Measurements from ENCODE around the gene MAP3K13.
"Not testable (repeated sequence)": the region's sequence is repeated elsewhere in the genome, so short reads cannot be mapped to it uniquely, and the experiment has no call there.

Gene MAP3K13

DNA sequence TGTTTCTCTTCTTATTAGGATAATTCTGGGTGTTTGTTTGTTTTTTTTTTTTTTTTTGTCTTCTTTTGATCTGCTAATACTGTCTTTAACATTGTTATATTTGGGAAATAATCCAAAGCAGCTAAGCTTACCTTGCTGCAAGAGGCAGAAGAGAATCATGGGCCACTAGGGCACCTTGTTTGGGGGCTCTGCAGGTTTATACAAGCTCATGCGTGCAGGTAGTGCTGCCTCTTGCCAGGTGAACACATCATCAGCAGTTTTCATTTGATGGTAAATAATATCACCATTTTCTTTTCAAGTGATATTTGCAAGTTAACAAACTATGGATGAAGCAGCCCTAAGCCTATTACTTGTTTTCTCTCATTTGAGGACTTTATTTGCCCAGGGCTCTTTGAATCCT is 37.9 kb downstream of the MAP3K13 start:
- DNase-seq = no peak

DNA sequence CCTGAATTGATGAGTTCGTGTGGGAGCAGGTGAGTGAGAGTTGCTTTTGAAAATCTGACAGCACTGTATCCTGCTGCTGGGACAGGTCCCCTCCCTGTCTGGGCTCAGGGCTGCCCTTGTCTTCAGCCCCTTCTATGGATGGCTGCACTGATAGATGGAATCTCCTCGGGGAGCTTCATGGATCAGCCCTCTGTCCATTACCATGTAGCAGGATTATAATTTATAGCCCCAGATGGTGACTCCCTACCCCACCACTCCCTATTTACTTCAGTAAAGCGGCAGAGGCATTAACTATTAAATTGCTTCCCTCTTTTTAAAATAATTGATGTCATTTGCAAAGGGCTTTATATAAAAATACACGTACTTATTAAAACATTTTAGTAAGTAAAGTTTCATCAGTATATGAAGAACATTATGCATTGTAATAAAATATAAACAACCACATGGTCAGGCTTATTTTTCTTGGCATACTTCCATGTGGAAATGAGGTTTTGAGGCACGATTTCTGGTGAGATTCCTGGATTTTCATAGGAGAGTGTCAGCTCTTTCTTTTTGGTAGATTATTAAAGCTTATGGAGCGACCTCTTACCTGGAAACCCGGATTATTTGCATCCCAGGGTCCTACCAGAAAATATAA is 38.5 kb downstream of the MAP3K13 start:
- no peak for DNase-seq

DNA sequence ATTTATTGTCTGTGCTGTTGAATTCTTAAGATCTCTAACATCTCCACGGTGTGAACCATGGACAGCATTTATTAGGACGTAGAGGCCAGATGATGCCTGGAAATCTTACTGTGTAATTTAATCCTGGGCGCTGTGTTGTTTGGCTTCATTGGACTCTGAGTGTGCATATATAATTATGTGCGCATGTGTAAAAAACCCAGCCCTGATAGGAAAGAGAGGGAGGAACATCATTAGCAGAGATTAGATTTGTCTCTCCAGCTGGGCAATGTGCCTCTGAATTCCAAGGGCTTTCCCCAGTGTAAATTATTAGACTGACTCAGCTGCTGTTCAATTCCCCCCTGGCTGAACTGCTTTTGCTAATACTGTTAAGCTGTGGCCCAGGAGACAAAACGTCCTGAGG is 39.6 kb downstream of the MAP3K13 start:
- DNase-seq = no peak

DNA sequence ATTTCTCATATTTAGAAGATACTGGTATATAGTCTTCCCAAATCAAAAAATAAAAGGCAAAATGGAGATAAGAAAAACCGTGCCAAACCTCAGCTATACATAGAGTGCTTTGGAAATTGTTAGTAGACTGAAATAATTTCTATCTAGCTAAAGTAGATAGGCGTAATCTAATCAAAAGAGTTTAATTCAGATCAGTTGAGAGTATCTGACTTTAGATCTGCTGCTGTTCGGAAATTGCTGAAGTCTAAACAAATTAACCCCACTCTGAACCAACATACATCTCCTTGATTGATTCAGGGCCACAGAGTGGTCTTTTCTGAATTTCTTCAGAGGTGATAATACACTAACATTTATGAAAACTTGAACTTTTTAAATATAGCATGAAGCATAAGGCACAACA is 40.1 kb downstream of the MAP3K13 start:
- no peak for DNase-seq

DNA sequence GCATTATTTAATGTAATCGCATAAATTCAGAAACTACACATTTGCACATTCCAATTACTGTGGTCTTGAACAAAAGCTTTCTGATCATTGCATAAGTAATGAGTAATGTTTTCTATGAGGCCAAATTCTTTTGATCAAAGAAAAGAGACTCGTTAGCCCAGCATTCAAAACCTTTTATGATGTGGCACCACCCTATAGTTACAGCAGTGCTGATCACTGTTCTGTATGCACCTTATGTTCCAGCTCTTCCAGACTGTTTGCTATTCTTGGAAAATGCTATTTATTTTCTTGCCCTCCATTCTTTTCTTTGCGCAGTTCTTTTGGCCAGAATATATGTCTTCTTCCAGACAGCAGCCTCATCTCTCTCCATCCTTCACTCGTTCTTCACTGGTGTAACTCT is 42.3 kb downstream of the MAP3K13 start:
- DNase-seq = no peak

DNA sequence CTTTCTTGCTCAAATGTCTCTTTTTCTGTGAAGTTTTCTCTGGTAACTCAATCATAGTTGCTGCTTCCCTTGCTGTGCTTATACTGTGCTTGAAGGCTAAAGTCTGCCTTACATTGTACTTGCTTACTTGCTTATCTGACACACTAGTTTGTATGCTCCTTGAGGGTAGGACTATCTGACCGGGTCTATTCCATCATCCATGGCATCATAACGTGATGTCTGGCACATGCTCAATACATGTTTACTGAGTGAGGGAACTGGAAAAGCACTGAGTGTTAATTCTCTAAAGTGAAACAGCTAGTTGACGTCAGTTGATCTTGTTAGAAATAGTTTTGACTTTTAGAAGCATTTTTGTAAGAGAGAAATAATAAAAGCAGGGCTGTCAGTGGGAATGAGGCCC is 42.7 kb downstream of the MAP3K13 start:
- DNase-seq = no peak

DNA sequence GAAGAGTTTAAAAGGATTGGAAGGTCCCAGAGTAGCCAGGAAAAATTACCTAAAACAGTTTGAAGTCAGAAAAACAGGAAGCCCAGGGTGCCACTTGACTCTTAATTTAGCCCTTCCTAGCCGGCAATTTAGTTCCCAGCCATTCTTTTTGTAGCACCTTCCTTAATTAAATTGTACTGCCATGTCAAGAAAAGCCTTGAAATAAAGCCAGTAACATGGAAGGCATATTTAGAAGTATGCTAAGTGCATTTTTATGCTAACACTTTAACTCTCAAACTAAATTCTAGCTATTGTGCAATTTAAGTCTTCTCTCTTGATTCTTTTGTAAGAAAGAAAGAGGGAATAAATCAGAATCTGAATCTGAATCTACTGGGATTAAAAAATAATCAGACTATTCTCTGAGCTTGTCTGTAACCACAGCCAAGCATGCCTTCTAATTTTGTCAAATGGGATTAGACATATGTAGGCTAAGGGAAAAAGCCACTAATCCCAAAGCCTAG is 43.2 kb downstream of the MAP3K13 start:
- no peak for DNase-seq

DNA sequence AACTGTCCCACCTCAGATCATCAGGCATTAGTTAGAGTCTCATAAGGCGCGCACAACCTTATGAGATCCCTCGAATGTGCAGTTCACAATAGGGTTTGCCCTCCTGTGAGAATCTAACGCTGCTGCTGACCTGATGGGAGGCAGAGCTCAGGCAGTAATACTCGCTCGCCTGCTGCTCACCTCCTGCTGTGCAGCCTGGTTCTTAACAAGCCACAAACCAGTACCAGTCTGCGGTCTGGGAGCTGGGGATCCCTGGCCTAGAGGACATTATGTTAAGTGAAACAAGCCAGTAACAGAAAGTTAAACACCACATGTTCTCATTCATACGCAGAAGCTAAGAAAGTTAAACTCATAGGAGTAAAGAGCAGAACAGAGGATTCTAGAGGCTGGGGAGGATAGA is 47.0 kb downstream of the MAP3K13 start:
- DNase-seq = no peak

DNA sequence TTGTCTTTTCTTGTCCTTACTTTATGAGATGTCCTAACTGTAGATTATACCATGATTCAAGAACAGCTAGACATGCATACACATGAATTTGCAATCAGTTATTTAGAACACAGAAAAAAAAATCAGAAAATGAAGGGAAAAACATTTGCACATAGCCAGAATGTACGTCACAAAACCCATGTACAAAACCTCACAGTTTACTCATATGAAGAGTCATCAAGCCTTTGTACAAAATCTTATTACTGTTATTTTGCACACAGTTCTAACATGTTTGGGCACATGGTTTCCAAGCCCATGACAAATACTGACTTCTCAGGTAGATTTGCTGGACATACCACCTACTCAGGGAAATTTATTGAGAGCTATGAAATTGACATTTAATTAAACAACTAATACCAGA is 48.2 kb downstream of the MAP3K13 start:
- no peak for DNase-seq

DNA sequence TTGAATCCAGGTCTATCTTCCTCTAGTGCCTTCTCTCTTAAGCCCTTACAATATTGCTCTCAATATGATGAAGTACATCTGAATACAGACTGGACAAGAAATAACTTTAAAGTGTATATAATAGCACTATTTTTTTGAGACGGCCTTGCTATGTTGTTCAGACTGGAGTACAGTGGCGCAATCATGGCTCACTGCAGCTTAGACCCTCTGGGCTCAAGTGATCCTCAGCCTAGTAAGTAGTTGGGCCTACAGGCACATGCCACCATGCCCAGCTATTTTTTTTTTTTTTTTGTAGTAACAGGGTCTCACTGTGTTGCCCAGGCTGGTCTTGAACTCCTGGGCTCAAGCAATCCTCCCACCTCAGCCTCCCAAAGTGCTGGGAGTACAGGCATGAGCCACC is 53.6 kb downstream of the MAP3K13 start:
- DNase-seq = no peak

DNA sequence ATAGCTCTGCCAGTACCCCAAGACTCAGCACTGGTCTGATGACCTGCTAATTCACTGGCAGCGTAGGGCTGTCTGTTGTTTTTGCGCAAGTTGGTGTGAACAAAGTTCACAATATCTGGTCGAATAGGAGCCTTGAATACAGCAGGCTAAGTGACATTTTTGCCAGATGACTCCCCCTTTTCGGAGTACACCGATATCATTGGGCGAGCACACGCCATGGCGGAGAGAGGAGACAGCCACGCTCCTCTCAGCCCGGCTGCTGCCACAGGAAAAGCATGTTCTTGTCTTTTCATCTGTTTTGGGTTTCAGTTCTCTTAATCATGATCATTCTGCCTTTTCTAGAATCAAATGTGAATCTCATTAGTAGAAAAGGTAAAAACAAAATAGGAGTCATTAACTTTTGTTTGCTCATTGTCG is 55.6 kb downstream of the MAP3K13 start:
- DNase-seq = not testable (repeated sequence)

DNA sequence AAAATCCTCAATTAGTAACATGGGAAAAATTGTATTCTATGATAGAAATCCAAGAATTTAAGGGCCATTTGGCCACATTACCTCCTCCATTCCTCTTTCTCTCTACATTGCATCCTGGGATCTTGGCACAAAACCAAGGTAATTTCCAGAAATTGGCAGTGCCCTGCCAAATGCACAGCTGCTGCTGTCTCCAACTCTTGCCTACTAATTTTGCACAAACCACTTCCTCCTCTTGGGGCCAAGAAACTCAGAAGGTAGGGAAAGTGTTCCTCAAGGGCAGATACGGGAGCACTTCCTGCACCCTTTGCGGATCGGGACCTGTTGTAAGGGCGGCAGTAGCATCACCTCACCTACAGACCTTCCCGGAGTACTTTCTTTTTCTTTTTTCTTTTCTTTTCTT is 57.8 kb downstream of the MAP3K13 start:
- DNase-seq = no peak

DNA sequence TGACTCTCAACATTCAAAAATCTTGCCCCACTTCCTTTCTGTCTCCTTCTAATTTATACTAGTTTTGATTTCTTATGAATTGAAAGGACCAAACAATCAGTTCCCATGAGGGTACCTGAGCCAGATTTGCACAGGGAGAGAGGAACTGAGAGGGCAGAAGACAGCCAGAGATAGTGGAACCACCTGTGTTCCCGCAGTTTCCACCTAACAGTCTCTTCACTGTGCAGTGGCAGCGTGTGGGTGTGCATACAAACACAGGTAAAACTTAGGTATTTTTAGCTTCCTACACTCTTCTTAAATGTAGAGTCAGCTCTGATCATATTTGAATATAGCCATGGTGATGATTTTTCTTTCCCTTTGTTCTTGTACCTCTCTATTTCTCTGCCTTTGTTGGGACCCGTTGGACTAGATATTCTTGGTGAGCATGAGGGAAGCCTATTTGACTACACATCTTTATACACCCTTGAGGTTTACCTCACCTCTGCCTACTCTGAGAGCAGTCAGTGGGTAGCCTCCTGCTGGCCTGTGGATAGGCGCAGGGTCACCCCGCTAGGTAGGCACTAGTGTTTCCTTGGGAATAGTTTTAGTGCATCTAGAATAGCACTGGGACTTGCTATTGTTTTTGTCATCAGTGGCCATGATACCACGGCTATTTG is 58.8 kb downstream of the MAP3K13 start:
- DNase-seq = no peak

DNA sequence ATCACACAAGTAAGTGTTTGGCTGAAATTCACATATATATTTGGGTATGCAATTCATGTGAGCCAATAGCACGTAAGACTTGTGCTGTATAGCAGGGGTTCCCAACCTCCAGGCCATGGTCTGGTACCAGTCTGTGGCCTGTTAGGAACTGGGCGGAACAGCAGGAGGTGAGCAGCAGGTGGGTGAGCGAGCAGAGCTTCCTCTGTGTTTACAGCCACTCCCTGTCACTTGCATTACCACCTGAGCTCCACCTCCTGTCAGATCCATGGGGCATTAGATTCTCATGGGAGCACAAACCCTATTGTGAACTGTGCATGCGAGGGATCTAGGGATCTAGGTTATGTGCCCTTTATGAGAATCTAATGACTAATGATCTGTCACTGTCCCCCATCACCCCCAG is 59.7 kb downstream of the MAP3K13 start:
- no peak for DNase-seq

DNA sequence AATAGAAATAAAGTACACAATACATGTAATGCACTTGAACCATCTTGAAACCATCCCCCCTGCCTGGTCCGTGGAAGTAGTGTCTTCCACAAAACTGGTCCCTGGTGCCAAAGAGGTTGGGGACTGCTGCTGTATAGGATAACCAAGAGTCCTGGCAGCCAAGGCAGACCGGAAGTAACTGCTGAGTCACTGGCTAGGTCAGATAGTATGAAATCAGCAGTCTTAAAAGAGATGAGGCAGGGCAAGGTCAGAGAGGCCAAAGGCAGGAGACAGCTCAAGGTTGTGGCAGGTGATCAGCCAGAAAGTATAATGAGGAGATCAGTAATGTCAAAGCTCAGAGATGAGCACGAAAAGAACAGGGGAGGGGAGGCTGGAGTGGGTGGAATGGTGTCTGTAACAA is 60.2 kb downstream of the MAP3K13 start:
- peak; percentile 74 for DNase-seq

DNA sequence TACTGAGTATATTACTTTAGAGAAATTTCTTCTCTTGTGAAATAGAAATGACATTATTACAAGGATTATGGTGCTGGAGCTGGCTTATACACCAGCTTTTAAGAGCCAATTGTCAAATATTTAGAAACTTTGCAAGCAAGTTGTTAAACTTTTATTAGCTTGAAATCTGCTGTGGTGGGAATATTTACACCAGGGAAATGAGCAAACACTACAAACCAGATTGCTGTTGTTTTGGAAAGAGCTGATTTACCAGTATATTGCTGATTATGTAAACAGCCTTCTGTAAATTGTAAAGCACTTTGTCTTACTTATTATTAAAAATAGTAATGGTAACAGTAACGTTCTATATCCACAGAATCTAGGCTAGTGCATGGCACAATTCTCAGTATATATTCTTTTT is 61.5 kb downstream of the MAP3K13 start:
- DNase-seq = no peak

DNA sequence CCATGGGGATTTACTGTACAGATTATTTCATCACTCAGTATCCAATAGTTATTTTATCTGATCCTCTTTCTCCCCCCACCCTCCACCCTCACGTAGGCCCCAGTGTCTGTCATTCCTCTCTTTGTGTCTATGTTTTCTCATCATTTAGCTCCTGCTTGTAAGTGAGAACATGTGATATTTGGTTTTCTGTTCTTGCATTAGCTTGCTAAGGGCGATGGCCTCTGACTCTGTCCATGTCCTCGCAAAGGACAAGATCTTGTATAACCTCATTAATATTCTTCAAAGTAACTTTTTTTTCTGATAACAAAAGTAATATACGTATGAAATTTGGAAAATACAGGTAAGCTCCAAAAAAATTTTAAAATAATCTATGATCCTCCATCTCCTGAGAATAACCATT is 67.4 kb downstream of the MAP3K13 start:
- no peak for DNase-seq

DNA sequence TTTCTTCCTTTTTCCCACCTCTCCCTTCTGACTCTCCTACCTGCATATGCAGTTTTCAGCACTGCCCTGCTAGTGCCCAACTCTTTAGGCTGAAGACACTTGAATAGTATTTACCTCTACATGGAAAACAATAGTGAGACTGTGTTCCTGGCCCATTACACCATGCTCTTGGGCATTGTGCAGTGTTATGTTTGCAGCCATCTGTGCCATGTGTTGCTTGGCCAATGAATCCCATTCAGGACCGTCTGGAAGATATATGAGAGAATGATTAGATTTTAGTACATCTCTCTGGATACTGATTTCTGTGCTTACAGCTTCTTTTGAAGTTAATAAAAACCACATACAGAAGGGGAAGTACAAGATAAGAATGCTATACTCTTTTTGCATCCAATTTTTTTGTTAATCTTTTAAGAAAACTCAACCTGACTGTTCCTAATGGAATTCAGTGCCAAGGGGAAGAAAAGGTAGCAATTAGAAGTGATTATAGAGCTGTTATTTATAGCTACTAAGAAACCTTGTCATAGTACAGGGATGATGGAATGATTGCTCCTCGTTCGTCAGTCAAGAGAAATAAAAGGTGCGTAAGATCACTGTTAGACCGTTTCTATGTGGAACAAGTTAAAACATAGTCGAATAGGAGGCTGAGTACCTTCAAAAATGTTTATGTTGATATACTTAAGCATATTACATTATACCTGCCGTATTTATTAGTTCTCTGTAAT is 77.0 kb downstream of the MAP3K13 start:
- DNase-seq = no peak

DNA sequence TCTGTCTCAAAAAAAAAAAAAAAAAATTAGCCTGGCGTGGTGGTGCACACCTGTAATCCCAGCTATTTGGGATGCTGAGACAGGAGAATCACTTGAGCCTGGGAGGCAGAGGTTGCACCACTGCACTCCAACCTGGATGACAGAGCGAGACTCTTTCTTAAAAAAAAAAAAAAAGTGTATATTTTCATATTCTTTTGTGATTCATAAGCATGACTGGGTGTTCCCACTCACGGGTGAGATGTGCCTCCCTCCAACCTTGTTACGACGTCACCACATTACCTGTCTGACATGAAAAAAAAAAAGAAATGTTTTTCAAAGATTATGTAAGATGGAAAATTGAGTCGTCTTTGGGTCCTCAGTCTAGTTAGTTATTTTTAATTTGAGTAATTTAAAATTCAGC is 79.1 kb downstream of the MAP3K13 start:
- no peak for DNase-seq

DNA sequence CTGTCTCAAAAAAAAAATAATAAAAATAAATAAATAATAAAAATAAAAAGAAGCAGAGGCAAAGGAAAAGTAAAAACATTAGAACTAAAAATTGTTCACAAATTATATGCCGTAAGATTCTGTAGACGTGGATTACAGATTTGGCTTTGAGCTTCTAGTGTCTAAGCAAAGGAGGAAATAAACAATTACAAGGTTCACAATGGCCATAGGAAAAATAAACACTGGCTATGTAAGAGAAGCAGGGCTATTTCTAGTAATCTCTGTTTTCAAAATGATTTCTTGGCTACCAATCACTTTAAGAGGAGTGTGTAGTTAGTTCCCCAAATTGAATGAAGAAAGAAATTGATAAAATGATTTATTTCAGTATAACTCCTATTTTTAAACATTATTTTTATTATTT is 81.4 kb downstream of the MAP3K13 start:
- DNase-seq = no peak

DNA sequence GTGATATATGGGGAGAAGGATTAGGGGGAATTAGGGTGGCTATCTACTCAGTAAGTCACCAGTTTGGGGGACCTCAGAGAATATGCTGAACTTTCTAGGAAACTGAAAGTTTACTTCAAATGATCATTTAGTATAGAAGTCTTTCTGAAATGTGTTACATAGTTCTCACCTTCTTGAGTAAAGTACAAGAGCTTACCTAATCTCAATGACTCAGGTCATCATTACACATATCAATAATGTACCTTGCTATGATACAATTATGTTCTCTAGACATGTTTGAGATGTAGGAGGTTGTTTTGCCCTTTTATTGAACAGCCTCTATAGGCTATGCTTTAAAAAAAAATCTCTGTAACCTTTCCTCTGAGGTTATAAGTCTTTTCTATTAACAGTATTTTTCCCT is 85.2 kb downstream of the MAP3K13 start:
- no peak for DNase-seq

DNA sequence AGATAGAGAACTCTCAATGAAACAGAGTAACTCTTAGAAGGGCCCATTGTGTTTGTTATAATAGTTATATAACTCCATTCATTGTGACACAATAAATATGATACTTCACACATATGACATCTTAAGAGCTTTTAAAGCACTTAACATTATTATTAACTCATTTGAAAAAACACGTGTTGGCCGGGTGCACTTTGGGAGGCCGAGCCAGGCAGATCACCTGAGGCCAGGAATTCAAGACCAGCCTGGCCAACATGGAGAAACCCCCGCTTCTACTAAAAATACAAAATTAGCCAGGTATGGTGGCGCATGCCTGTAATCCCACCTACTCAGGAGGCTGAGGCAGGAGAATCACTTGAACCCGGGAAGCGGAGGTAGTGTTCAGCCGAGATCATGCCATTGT is 88.5 kb downstream of the MAP3K13 start:
- not testable (repeated sequence) for DNase-seq

DNA sequence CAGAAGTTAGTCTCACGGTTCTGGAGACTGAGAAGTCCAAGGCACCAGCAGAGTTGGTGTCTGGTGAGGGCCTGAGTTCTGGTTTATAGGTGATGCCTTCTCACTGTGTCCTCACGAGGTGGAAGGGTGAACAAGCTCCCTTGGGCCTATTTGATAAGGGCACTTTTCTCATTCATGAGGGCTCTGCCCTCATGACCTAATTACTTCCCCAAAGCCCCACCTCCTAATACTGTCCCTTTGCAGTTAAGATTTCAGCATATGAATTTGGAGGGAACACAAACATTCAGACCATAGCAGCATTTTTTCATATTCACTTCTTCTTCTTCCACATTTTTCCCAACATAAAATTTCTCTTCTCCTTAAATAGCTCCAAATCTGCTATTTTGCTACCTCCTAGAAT is 94.4 kb downstream of the MAP3K13 start:
- DNase-seq = peak; percentile 14

DNA sequence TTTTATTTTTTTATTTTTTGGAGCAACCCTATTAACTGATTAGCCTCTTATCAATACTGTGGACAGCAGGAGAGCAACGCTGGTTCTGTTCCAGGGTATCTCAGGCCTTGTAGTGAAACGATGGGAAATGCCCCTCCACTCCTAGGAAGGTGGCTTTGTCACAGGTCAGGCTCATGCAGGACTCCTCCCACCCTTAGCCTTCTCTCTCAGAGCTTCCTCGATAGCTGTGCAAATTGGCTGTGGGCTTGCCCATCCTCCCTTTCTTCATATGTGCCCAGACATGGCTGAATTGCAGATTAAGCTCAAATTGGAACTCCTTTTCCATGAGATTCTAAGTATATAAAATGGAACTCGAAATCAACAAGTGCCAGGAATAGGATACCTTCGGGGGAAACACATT is 97.4 kb downstream of the MAP3K13 start:
- DNase-seq = no peak

Data from hematopoietic multipotent progenitor cell treated with erythropoietin and hydrocortisone succinate and interleukin-3 and kit ligand, for 4 days (in vitro differentiated cells).